IMR-90 (cell line): Measurements from ENCODE around the gene PTCD1. TPM values are rescaled to one million over a fixed set of nuclear protein-coding genes. Genes with fewer than 3 reads are reported as not detected.

Source experiments
- ATAC-seq: fragments of 200-7000 bp; cut with Tn5 transposase; 2 replicates; pipeline ENCODE4 v1.9.1; 2020; ENCODE audit warnings: low read depth, mild to moderate bottlenecking, moderate library complexity
- BruUV-seq: library from RNA; stranded (reverse); fragments of 400-500 nt; replicated peaks from 2 replicates; lab custom pipeline; 2021; lab: Mats Ljungman, UMichigan
- CTCF ChIA-PET: fragments of 300-600 bp; formaldehyde crosslinking; extraction: SDS; loops from one replicate; lab custom pipeline; 2021; ENCODE audit warnings: antibody characterized with exemption; lab: Yijun Ruan, JAX
- POLR2A ChIA-PET: fragments of 300-600 bp; sonication (Branson Sonifier 250); formaldehyde crosslinking; loops from one replicate; lab custom pipeline; 2022; ENCODE audit warnings: antibody characterized with exemption; ENCODE audit not compliant: unreplicated experiment; lab: Charles Lee
- DNase-seq: peaks from one replicate; pipeline ENCODE4 v3.0.0; 2013
- H2AFZ ChIP-seq: replicated peaks from 2 replicates; pipeline ENCODE3; 2013; ENCODE audit warnings: low read length, mild to moderate bottlenecking; ENCODE audit not compliant: poor library complexity
- H2AK5ac ChIP-seq: 2 replicates; pipeline ENCODE4 v1.6.1; 2013; ENCODE audit warnings: low read depth, low read length, inconsistent platforms
- H2AK9ac ChIP-seq: replicated peaks from 2 replicates; pipeline ENCODE3; 2013; ENCODE audit warnings: mild to moderate bottlenecking, low read depth, low read length, moderate library complexity; ENCODE audit not compliant: poor library complexity
- H2BK120ac ChIP-seq: 2 replicates; pipeline ENCODE4 v1.6.1; 2013; ENCODE audit warnings: low read depth, low read length, inconsistent platforms
- H2BK15ac ChIP-seq: 3 replicates; pipeline ENCODE4 v1.6.1; 2013; ENCODE audit warnings: low read depth, low read length, inconsistent platforms
- H2BK20ac ChIP-seq: 2 replicates; pipeline ENCODE4 v1.6.1; 2013; ENCODE audit warnings: low read depth, mild to moderate bottlenecking, inconsistent platforms, low read length, moderate library complexity
- H2BK5ac ChIP-seq: 2 replicates; pipeline ENCODE4 v1.6.1; 2013; ENCODE audit warnings: mild to moderate bottlenecking, low read depth, low read length, inconsistent platforms; ENCODE audit not compliant: poor library complexity, severe bottlenecking
- H3K14ac ChIP-seq: replicated peaks from 2 replicates; pipeline ENCODE4 v1.6.1; 2013; ENCODE audit warnings: low read depth, low read length, inconsistent platforms
- H3K18ac ChIP-seq: 2 replicates; pipeline ENCODE4 v1.6.1; 2013; ENCODE audit warnings: low read depth, low read length, control low read depth
- H3K23ac ChIP-seq: 2 replicates; pipeline ENCODE4 v1.6.1; 2013; ENCODE audit warnings: low read depth, low read length, inconsistent platforms
- H3K27ac ChIP-seq: 2 replicates; pipeline ENCODE4 v1.5.1; 2013; ENCODE audit warnings: mild to moderate bottlenecking, control low read depth, low read length; ENCODE audit not compliant: insufficient read depth
- H3K27me3 ChIP-seq: 2 replicates; pipeline ENCODE4 v1.6.1; 2013; ENCODE audit warnings: low read length; ENCODE audit not compliant: control insufficient read depth, insufficient read depth
- H3K36me3 ChIP-seq: 2 replicates; pipeline ENCODE4 v1.6.1; 2013; ENCODE audit warnings: low read length, mixed read lengths; ENCODE audit not compliant: control insufficient read depth, insufficient read depth
- H3K4ac ChIP-seq: 2 replicates; pipeline ENCODE4 v1.6.1; 2013; ENCODE audit warnings: low read depth, low read length, inconsistent platforms
- H3K4me1 ChIP-seq: 2 replicates; pipeline ENCODE4 v1.6.1; 2013; ENCODE audit warnings: low read length, mixed read lengths; ENCODE audit not compliant: control insufficient read depth, insufficient read depth
- H3K4me2 ChIP-seq: 2 replicates; pipeline ENCODE4 v1.6.1; 2013; ENCODE audit warnings: low read depth, mild to moderate bottlenecking, control low read depth, low read length, moderate library complexity
- H3K4me3 ChIP-seq: 2 replicates; pipeline ENCODE4 v1.5.1; 2013; ENCODE audit warnings: low read depth, mild to moderate bottlenecking, control low read depth, low read length, moderate library complexity; ENCODE audit not compliant: insufficient read depth
- H3K56ac ChIP-seq: 2 replicates; pipeline ENCODE4 v1.6.1; 2013; ENCODE audit warnings: low read length, inconsistent platforms; ENCODE audit not compliant: insufficient read depth; ENCODE audit errors: extremely low read depth
- H3K79me1 ChIP-seq, 2 experiments: 2 replicates each; pipeline ENCODE4 v1.6.1; 2013; ENCODE audit warnings: low read length in 2 of 2, inconsistent platforms in 1 of 2, low read depth in 1 of 2
- H3K9ac ChIP-seq: 2 replicates; pipeline ENCODE4 v1.6.1; 2013; ENCODE audit warnings: low read depth, low read length, control low read depth
- H3K9me1 ChIP-seq: 2 replicates; pipeline ENCODE4 v1.6.1; 2013; ENCODE audit warnings: low read length, inconsistent platforms; ENCODE audit not compliant: insufficient read depth
- H3K9me3 ChIP-seq: 2 replicates; pipeline ENCODE4 v1.6.1; 2013; ENCODE audit warnings: low read length; ENCODE audit not compliant: control insufficient read depth, insufficient read depth
- H4K20me1 ChIP-seq: 2 replicates; pipeline ENCODE4 v1.6.1; 2013; ENCODE audit warnings: low read length, inconsistent platforms; ENCODE audit not compliant: insufficient read depth
- H4K5ac ChIP-seq: 2 replicates; pipeline ENCODE4 v1.6.1; 2013; ENCODE audit warnings: mild to moderate bottlenecking, low read depth, low read length, control low read depth
- H4K8ac ChIP-seq, 2 experiments: 2 replicates each; pipeline ENCODE4 v1.6.1; 2013; ENCODE audit warnings: low read depth in 2 of 2, low read length in 2 of 2, control low read depth in 1 of 2, inconsistent platforms in 1 of 2
- H4K91ac ChIP-seq: 2 replicates; pipeline ENCODE4 v1.6.1; 2013; ENCODE audit warnings: low read depth, low read length, inconsistent platforms; ENCODE audit not compliant: insufficient read depth
- CEBPB ChIP-seq: IDR thresholded peaks from 2 replicates; pipeline ENCODE4 v1.6.1; 2012; ENCODE audit warnings: low read depth, low read length, improper control_type of control experiment
- MAZ ChIP-seq: IDR thresholded peaks from 2 replicates; pipeline ENCODE4 v1.6.1; 2012; ENCODE audit warnings: low read depth, mild to moderate bottlenecking, low read length, improper control_type of control experiment, moderate library complexity, borderline replicate concordance
- POLR2A ChIP-seq: IDR thresholded peaks from 2 replicates; pipeline ENCODE4 v1.6.1; 2012; ENCODE audit warnings: mild to moderate bottlenecking, low read depth, low read length
- RAD21 ChIP-seq: IDR thresholded peaks from 2 replicates; pipeline ENCODE4 v1.6.1; 2012; ENCODE audit warnings: low read length, improper control_type of control experiment
- RCOR1 ChIP-seq: IDR thresholded peaks from 2 replicates; pipeline ENCODE4 v1.6.1; 2012; ENCODE audit warnings: mild to moderate bottlenecking, low read length, improper control_type of control experiment; ENCODE audit not compliant: insufficient replicate concordance
- RFX5 ChIP-seq: IDR thresholded peaks from 2 replicates; pipeline ENCODE4 v1.8.0; 2012; ENCODE audit warnings: low read depth, mild to moderate bottlenecking, low read length, moderate library complexity
- WGBS, 2 experiments: methylation state at CpG; one replicate each; pipeline versions ENCODE4 v1.1.5 to v1.1.7; 2013; ENCODE audit warnings: missing lambda C conversion rate in 2 of 2; ENCODE audit not compliant: insufficient read length in 1 of 2; ENCODE audit errors: extremely low coverage in 2 of 2; 5-methylcytosine and 5-hydroxymethylcytosine counted together
- dilution Hi-C: fragments of 300-500 bp; cut with HindIII; formaldehyde crosslinking; loops from one replicate; pipeline ENCODE4 v1.14.3; 2018; ENCODE audit warnings: low sequenced_read_pairs; ENCODE audit not compliant: unreplicated experiment
- in situ Hi-C: fragments of 300-500 bp; cut with MboI; formaldehyde crosslinking; loops from 3 replicates; pipeline ENCODE4 v1.14.3; 2019; ENCODE audit warnings: low sequenced_read_pairs, inconsistent platforms, mixed read lengths
- intact Hi-C: fragments of 100-400 bp; cut with micrococcal nuclease; formaldehyde crosslinking; loops from 2 replicates; pipeline ENCODE4 v1.10.0; 2022
- polyA plus RNA-seq, 3 experiments: library from polyadenylated mRNA; depleted of rRNA; stranded (reverse); fragments of >200 nt; gene quantifications; 2 replicates each; pipeline ENCODE4 v1.2.3, GENCODE V29; 2012; ENCODE audit warnings: low replicate concordance in 1 of 3
- total RNA-seq: library from RNA; depleted of rRNA; stranded (reverse); fragments of >200 nt; gene quantifications from 2 replicates; pipeline ENCODE4 v1.2.3, GENCODE V29; 2012
- TF ChIP-seq, protein P1 (sequence below): conservative IDR thresholded peaks from 2 replicates; pipeline ENCODE4 v1.5.1; 2012; ENCODE audit warnings: mild to moderate bottlenecking, low read depth, low read length, improper control_type of control experiment

PTCD1 gene
- total and polyA plus RNA-seq, 2 of the 4 experiments (the other 2 are of a cell fraction) = 2.2 to 4.0 TPM

DNA sequence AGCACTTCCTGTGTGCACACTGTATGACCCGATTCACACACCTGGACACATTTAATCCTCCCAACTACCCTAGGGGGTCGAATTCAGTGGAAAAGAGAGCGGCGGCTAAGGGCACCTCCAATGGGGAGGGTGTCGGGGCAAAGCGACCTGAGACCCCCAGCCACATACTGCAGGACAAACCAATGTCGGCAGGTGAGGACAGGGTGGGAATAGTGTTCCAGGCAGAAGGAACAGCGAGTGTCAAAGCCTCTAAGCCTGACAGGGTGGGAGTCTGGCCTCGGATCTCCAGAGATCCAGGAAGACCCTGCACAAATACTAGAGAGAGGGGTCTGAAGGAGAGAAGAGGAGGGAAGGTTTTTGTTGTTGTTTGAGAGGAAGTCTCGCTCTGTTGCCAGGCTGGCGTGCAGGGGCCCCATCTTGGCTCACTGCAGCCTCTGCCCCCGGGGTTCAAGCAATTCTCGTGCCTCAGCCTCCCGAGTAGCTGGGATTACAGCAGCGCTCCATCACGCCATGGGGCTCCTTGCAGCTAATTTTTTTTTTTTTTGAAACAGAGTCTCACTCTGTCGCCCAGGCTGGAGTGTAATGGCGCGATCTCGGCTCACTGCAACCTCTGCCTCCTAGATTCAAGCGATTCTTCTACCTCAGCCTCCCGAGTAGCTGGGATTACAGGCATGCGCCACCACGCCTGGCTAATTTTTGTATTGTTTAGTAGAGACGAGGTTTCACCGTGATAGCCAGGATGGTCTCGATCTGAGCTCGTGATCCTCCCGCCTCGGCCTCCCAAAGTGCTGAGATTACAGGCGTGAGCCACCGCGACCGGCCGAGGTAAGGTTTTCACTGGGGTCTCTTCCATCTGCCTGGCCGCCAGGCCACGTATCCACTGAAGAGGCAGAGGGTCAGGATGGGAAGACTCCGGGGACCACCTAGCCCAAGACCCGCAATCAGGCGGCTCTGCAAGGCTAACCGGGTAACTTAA, 65.2 kb downstream of the PTCD1 start:
- H3K79me1 ChIP-seq = peaks cover 4 to 36% of the 10 kb centered on the region in 2 experiments
- BruUV-seq = no TSS peak

More for the DNA sequence above, 65.2 kb downstream of the PTCD1 start:
- DNase-seq (no peak), ATAC-seq (no peak)
- ChIA-PET CTCF (interaction anchor here (1.4 kb wide), 1 partner anchor 12 kb away, joined by 4 read pairs; no protein-coding TSS in a partner anchor), POLR2A (no interaction called here)
- no peak for TF ChIP-seq RAD21
- TF ChIP-seq POLR2A = no peak
- no peak for TF ChIP-seq MAZ
- no peak for TF ChIP-seq RFX5
- TF ChIP-seq, protein P1, sequence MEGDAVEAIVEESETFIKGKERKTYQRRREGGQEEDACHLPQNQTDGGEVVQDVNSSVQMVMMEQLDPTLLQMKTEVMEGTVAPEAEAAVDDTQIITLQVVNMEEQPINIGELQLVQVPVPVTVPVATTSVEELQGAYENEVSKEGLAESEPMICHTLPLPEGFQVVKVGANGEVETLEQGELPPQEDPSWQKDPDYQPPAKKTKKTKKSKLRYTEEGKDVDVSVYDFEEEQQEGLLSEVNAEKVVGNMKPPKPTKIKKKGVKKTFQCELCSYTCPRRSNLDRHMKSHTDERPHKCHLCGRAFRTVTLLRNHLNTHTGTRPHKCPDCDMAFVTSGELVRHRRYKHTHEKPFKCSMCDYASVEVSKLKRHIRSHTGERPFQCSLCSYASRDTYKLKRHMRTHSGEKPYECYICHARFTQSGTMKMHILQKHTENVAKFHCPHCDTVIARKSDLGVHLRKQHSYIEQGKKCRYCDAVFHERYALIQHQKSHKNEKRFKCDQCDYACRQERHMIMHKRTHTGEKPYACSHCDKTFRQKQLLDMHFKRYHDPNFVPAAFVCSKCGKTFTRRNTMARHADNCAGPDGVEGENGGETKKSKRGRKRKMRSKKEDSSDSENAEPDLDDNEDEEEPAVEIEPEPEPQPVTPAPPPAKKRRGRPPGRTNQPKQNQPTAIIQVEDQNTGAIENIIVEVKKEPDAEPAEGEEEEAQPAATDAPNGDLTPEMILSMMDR = no peak
- no peak for TF ChIP-seq RCOR1
- TF ChIP-seq CEBPB = no peak
- Histone ChIP-seq H3K9ac (no peak overlapping the region), H3K56ac (no peak overlapping the region), H2AK9ac (peak overlapping the region; percentile 72), H2BK5ac (no peak overlapping the region), H4K5ac (no peak overlapping the region), H3K23ac (no peak overlapping the region), H2AK5ac (peak overlapping the region; percentile 11; the same call in 1 of the 2 replicates), H3K18ac (no peak overlapping the region), H3K14ac (no peak overlapping the region), H3K4me2 (no peak overlapping the region), H2BK15ac (no peak overlapping the region), H3K27me3 (no peaks in the 10 kb centered on the region), H3K9me1 (peaks cover 4% of the 10 kb centered on the region; the same call in 1 of the 2 replicates), H3K4ac (no peak overlapping the region), H3K4me3 (no peak overlapping the region; the same call in 1 of the 2 replicates), H3K4me1 (peaks cover 8% of the 10 kb centered on the region), H3K27ac (no peak overlapping the region), H3K36me3 (no peaks in the 10 kb centered on the region; the same call in 1 of the 2 replicates), H4K91ac (0 out of 2 replicates have a peak overlapping the region, but pooled peaks have one; percentile 19), H2AFZ (peak overlapping the region; percentile 89), H3K9me3 (no peaks in the 10 kb centered on the region), H4K8ac (peak overlapping the region in 1 of 2 experiments; percentile 40; a peak in 1 of 4 replicates), H2BK120ac (no peak overlapping the region), H2BK20ac (no peak overlapping the region), H4K20me1 (peaks cover 8% of the 10 kb centered on the region; the same call in 1 of the 2 replicates)
- WGBS, 2 experiments = 84% methylated on average over 11 of the region's 41 CpGs; no CpG with 5 or more reads in 1 of the 2 experiments
- in situ Hi-C loops (no loop called here), dilution Hi-C loops (no loop called here), intact Hi-C loops (no loop called here)
